Activated CD4-positive, alpha-beta T cell treated with anti-CD3 and anti-CD28 coated beads, Interleukin-2, amount 10 ng/mL, durations not matched to agents 7 days and 5 days (primary cell): ENCODE data around the gene KDM5A. TPM values are rescaled to one million over a fixed set of nuclear protein-coding genes. Genes with fewer than 3 reads are reported as not detected.
"Not testable (repeated sequence)": the region's sequence is repeated elsewhere in the genome, so short reads cannot be mapped to it uniquely, and the experiment has no call there.

Experiments used
- CTCF ChIA-PET: fragments of 350-600 bp; sonication (Branson Sonifier 250); formaldehyde crosslinking; loops from one replicate; lab custom pipeline; 2021; ENCODE audit warnings: antibody characterized with exemption; lab: Charles Lee
- POLR2A ChIA-PET: fragments of 350-600 bp; sonication (Branson Sonifier 250); formaldehyde crosslinking; loops from one replicate; lab custom pipeline; 2021; ENCODE audit warnings: antibody characterized with exemption; lab: Charles Lee
- DNase-seq: peaks from one replicate; pipeline ENCODE4 v3.0.0-alpha.2; 2020
- H3K27ac Mint-ChIP-seq: one replicate; pipeline ENCODE4 v1.8.0; 2021; ENCODE audit warnings: mild to moderate bottlenecking, moderate library complexity, mixed read lengths
- H3K27me3 Mint-ChIP-seq: one replicate; pipeline ENCODE4 v1.8.0; 2021; ENCODE audit warnings: mixed read lengths
- H3K36me3 Mint-ChIP-seq: one replicate; pipeline ENCODE4 v1.8.0; 2021; ENCODE audit warnings: low read depth, mixed read lengths
- H3K4me1 Mint-ChIP-seq: one replicate; pipeline ENCODE4 v1.8.0; 2021; ENCODE audit warnings: mixed read lengths
- H3K4me3 Mint-ChIP-seq: one replicate; pipeline ENCODE4 v1.8.0; 2021; ENCODE audit warnings: mild to moderate bottlenecking, moderate library complexity, mixed read lengths
- H3K9me3 Mint-ChIP-seq: one replicate; pipeline ENCODE4 v1.8.0; 2021; ENCODE audit warnings: mixed read lengths
- total RNA-seq, 2 experiments: library from RNA; stranded (reverse); gene quantifications; one replicate each; pipeline ENCODE4 v1.2.3, GENCODE V29; 2021

KDM5A gene
- total RNA-seq = 10 to 100 TPM; 73.4 to 92.2 TPM

DNA sequence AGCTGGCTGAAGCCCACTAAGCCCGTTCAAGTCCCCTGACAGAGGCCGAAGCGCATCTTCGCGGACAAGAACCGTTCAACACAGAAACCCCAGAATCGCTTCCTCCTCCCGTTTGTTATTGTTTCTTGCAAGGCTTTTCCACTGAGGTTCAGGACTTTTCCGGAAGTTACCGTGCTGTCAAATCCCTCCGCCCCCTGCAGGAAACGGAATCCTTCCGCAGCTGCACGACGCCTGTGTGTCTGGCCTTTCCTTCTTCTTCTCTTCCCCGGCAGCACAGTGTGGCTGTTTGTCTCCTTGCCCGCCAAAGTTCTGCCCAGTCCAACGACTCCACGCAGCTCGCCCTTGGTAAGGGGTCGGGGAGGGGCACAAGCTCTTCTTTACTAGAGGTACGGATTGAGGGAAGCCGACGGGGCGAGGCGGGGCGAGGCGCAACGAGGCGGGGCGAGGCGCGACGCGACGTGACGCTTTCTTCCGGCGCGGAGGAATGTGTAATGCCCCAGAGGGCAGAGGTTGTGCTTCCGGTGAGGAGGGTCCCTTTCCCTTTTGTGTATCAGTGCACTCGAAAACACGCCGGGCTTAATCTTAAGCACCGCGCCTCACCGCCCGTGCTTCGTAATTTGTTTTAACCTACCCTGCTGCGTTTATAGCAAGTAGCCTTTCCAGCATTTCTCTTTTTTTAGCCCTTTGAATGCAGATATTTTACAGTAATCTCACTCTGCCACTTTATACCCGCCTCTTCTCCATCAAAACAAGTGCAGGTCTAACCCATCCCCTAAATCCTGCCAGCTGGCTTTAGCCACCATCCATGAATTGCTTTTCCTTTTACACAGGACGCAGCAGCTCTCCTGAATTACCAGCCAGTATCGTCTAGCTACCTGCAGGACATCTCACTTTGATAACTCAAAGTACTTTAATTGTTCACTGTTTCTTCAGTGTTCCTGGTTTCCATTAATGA, at the start of gene KDM5A:
KDM5A (minus strand) TSS at position 179 of the 955 bp plus-strand sequence. CDS start 229 bp downstream, outside the sequence.
- POLR2A ChIA-PET = interaction anchor here (0.7 to 0.8 kb wide), 2 partner anchors 164 to 362 kb away, joined by 3 read pairs; no protein-coding TSS in a partner anchor
- Mint-ChIP-seq H3K27me3 (no peaks in the 10 kb centered on the region), H3K4me3 (peak within 1 kb of the TSS; percentile 92), H3K4me1 (peaks cover 32% of the 10 kb centered on the region), H3K9me3 (no peaks in the 10 kb centered on the region), H3K36me3 (peaks cover 25% of the 10 kb centered on the region), H3K27ac (peak within 1 kb of the TSS; percentile 99)
- peak; percentile 92 for DNase-seq
- CTCF ChIA-PET = interaction anchor here (0.6 to 2.1 kb wide), 6 partner anchors 10 to 186 kb away, joined by 3 to 5 read pairs (median 4); partner anchors contain the start of gene CCDC77

DNA sequence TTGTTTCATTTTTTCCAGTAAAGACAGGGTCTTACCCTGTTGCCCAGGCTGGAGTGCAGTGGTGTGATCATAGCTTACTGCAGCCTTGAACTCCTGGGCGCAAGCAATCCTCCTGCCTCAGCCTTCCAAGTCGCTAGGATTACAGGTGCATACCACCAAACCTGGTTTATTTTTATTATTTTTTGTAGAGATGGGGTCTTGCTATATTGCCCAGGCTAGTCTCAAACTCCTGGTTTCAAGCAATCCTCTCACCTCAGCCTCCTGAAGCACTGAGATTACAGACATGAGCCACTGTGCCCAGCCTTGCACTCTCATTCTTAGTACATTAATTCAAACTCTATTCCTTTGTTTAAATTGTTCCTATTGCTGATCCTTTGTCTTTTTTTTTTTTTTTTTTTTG, 46.6 kb upstream of the KDM5A start:
- peaks cover 14% of the 10 kb centered on the region for H3K36me3 Mint-ChIP-seq
- POLR2A ChIA-PET, H3K27ac Mint-ChIP-seq, H3K4me1 Mint-ChIP-seq, H3K9me3 Mint-ChIP-seq, DNase-seq, H3K27me3 Mint-ChIP-seq, H3K4me3 Mint-ChIP-seq: not testable (repeated sequence)
- CTCF ChIA-PET = interaction anchor here (4.9 kb wide), 1 partner anchor 17 kb away, joined by 19 read pairs; no protein-coding TSS in a partner anchor

DNA sequence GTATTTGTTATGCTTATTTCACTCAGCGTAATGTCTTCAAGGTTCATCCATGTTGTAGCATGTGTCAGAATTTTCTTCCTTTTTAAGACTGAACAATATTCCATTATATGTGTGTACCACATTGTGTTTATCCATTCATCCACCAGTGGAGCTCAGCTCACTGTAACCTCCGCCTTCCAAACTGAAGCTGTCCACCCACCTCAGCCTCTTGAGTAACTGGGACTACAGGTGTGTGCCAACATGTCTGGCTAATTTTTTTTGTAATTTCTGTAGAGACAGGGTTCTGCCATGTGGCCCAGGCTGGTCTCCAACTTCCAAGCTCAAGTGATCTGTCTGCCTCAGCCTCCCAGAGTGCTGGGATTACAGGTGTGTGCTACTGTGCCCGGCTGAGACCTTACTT, 33.4 kb upstream of the KDM5A start:
- Mint-ChIP-seq H3K4me1 (no peaks in the 10 kb centered on the region), H3K27me3 (no peaks in the 10 kb centered on the region), H3K4me3 (no peak overlapping the region), H3K27ac (no peak overlapping the region), H3K9me3 (no peaks in the 10 kb centered on the region), H3K36me3 (peaks cover 16% of the 10 kb centered on the region)
- DNase-seq = no peak
- CTCF ChIA-PET = interaction anchor here (1.5 kb wide), 1 partner anchor 30 kb away, joined by 6 read pairs; no protein-coding TSS in a partner anchor
- POLR2A ChIA-PET = no interaction called here

DNA sequence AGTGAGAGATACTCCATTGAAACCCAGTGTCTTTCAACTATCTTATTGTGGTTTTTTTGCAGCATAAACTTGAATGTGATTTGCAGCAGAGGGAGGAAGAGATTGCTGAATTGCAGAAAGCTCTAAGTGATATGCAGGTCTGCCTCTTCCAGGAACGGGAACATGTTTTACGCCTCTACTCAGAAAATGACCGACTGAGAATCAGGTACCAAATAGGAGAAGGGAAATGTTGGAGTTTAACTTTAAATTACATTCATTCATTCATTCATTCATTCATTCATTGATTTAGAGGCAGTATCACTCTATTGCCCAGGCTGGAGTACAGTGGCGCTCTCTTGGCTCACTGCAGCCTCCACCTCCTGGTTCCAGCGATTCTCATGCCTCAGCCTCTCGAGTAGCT, 29.3 kb upstream of the KDM5A start:
- no peaks in the 10 kb centered on the region for H3K9me3 Mint-ChIP-seq
- ChIA-PET CTCF (interaction anchor here (0.6 to 1.5 kb wide), 5 partner anchors 23 to 143 kb away, joined by 3 to 4 read pairs (median 3); no protein-coding TSS in a partner anchor), POLR2A (no interaction called here)
- no peaks in the 10 kb centered on the region for H3K4me1 Mint-ChIP-seq
- H3K36me3 Mint-ChIP-seq = peaks cover 25% of the 10 kb centered on the region
- no peak overlapping the region for H3K27ac Mint-ChIP-seq
- no peak overlapping the region for H3K4me3 Mint-ChIP-seq
- no peak for DNase-seq
- no peaks in the 10 kb centered on the region for H3K27me3 Mint-ChIP-seq

DNA sequence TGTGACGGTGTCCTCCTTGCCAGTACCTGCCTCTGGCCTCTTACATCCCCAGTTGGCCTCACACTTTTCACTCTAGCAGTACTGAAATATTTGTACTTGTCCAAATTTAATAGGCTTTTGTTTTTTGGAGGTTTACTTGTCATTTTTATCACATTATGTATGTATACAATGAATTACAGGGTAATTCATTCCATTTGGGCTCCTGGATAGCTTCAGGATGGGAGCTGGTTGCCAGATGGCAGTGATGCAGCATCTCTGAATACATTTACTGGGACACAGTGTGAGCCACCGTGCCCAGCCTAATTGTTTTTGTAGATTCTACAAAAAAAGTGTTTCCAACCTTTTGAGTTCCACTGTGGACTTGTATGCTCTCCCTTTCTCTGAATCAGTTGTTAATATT, 25.7 kb upstream of the KDM5A start:
- no peaks in the 10 kb centered on the region for H3K9me3 Mint-ChIP-seq
- CTCF ChIA-PET = no interaction called here
- no peaks in the 10 kb centered on the region for H3K27me3 Mint-ChIP-seq
- DNase-seq = no peak
- peaks cover 34% of the 10 kb centered on the region for H3K36me3 Mint-ChIP-seq
- no peaks in the 10 kb centered on the region for H3K4me1 Mint-ChIP-seq
- H3K4me3 Mint-ChIP-seq = no peak overlapping the region
- POLR2A ChIA-PET = no interaction called here
- H3K27ac Mint-ChIP-seq = no peak overlapping the region

DNA sequence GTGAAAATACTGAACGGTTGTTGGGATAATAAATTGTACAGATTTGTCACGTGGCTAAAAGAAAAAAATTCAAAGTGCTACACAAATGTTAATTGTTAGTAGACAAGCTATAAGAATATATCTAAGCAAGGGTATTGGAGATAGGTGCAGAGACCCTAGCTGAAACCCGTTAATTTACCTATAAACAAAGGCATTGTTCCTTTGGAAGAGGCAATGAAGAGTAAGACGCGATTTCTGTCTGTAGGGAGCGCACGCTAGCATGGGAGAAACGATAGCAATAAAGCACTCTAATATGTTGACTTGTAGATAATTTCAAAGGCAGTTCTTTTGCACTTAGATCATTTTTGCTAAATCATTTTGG, 12.9 kb upstream of the KDM5A start:
- Mint-ChIP-seq H3K4me1 (peaks cover 7% of the 10 kb centered on the region), H3K36me3 (peaks cover 2% of the 10 kb centered on the region), H3K9me3 (no peaks in the 10 kb centered on the region), H3K4me3 (no peak overlapping the region), H3K27me3 (no peaks in the 10 kb centered on the region), H3K27ac (no peak overlapping the region)
- peak; percentile 22 for DNase-seq
- CTCF ChIA-PET = interaction anchor here (0.7 to 4.3 kb wide), 5 partner anchors 11 to 51 kb away, joined by 4 to 24 read pairs (median 5); partner anchors contain the start of gene KDM5A
- POLR2A ChIA-PET = no interaction called here

DNA sequence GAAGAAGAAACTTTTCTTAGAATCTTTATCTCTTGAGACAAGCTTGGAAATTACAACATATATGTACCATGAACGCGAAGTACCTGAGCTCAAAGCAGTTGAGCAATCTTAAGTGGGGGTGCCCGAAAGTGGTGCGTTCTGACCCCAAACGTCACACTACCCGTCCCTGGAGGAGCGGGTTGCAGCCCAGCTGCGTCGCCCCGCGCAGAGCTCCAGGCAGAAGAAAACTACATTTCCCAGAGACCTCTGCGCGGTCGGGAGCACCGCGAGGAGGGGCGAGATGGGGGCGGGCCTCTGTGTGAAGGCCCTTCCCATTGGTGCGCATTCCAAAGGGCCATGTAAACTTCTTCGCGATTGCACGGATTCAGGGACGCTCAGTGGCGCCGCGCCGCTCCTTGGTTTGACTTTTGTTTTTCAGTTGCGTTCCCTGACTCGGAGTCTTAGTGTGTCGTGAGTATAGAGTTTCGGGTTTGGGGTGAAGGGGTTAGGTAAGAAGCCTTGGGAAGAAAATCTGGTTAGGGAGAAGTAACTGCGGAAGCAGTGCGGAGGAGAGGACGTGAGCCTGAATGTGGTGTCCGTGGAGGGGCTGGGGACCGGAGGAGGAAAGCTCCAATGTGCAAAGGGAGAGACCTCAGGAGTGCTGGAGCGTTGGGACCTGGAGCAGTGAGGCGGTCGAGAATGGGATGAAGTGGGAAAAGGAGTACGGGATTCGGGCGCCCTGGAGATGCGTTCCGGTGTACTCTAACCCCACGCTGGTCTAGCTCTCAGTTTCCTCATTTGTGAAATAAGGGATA, 12.3 kb upstream of the KDM5A start, which contains the start of gene CCDC77:
CCDC77 (plus strand) TSS at position 410 of the 794 bp plus-strand sequence. CDS start 7,740 bp downstream, outside the sequence.
- POLR2A ChIA-PET = interaction anchor here (0.6 to 0.7 kb wide), 2 partner anchors 11 to 447 kb away, joined by 3 to 4 read pairs; no protein-coding TSS in a partner anchor
- H3K27ac Mint-ChIP-seq = no peak within 1 kb of the TSS
- no peaks in the 10 kb centered on the region for H3K27me3 Mint-ChIP-seq
- peaks cover 2% of the 10 kb centered on the region for H3K36me3 Mint-ChIP-seq
- peaks cover 7% of the 10 kb centered on the region for H3K4me1 Mint-ChIP-seq
- no peak within 1 kb of the TSS for H3K4me3 Mint-ChIP-seq
- DNase-seq = peak; percentile 94
- H3K9me3 Mint-ChIP-seq = no peaks in the 10 kb centered on the region
- CTCF ChIA-PET = interaction anchor here (0.6 to 4.3 kb wide), 7 partner anchors 11 to 52 kb away, joined by 3 to 24 read pairs (median 4); partner anchors contain the start of gene KDM5A

DNA sequence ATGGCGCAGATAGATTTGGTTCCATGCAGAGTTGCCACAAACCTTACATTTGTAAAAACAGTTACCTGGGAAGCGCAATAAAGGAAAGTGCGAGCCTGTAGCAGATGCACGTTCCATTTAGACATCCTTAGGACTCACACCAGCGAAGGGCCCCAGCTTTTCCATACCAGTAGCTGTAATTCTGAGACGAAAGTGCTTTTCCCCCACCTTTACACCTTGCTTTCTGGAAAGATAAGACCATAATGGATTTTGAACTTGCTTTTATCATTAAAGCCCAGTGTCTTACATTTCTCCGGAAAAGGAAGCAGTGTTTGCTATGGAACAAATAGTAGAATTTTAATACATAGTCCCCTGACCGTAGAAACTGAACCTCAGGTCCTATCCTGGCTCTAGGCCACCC, 11.7 kb upstream of the KDM5A start:
- no peak overlapping the region for H3K27ac Mint-ChIP-seq
- DNase-seq = no peak
- no peak overlapping the region for H3K4me3 Mint-ChIP-seq
- no peaks in the 10 kb centered on the region for H3K27me3 Mint-ChIP-seq
- no peaks in the 10 kb centered on the region for H3K9me3 Mint-ChIP-seq
- H3K4me1 Mint-ChIP-seq = peaks cover 7% of the 10 kb centered on the region
- peaks cover 2% of the 10 kb centered on the region for H3K36me3 Mint-ChIP-seq
- CTCF ChIA-PET = interaction anchor here (0.6 to 4.3 kb wide), 5 partner anchors 12 to 52 kb away, joined by 3 to 24 read pairs (median 5); partner anchors contain the start of gene KDM5A
- POLR2A ChIA-PET = interaction anchor here (0.7 kb wide), 1 partner anchor 11 kb away, joined by 3 read pairs; no protein-coding TSS in a partner anchor

DNA sequence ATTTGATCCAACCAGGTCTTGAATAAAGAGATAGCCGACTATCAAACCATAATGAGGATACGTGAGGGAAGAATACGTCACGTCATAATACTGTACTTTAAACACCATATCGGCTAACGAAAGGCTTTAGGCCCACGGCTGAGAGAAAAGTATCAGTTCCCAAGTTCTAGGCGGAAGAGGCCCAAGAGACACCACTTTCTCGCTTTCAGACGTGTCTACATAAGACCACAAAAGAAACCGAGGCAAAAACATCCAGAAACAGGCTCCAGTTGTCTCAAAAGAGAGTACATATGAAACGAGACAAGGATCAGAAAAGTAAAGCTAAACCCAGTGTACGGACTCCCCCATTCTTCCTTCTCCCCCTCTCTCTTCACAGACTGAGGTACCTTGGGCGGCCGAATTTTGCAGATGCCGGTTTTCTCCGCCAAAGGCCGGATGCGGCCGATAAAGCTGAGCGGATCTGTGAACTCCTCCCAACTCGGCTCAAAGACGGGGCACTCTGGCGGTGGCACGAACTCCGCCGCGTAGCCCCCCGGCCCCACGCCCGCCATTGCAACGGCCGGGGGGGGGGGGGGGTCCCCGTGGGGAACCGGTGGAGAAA, 479 bp downstream of the KDM5A start:
- peak overlapping the region; percentile 92 for H3K4me3 Mint-ChIP-seq
- CTCF ChIA-PET = interaction anchor here (0.6 to 2.1 kb wide), 6 partner anchors 11 to 187 kb away, joined by 3 to 5 read pairs (median 5); partner anchors contain the start of gene CCDC77
- POLR2A ChIA-PET = no interaction called here
- peak overlapping the region; percentile 99 for H3K27ac Mint-ChIP-seq
- H3K9me3 Mint-ChIP-seq = no peaks in the 10 kb centered on the region
- peaks cover 32% of the 10 kb centered on the region for H3K36me3 Mint-ChIP-seq
- peaks cover 36% of the 10 kb centered on the region for H3K4me1 Mint-ChIP-seq
- H3K27me3 Mint-ChIP-seq = no peaks in the 10 kb centered on the region
- DNase-seq = peak; percentile 67

DNA sequence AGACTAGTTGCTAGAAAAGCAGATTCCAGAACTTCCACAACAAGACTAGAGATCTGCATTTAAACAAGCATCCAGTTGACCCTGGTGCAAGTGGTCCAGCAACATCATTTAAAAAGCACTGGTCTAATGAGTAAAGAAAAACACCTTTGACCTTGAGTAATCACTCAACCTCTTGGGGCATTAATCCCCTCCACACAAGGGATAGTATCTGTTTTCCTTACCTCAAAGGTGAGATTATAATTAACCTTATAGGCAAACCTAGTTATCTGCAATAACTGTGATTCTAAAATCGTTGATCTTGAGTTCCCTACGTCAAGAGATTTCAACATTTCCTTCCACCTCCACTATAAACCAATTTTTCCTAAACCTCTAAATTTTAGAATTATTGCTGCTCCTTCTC, 1.1 kb downstream of the KDM5A start:
- H3K36me3 Mint-ChIP-seq = peaks cover 36% of the 10 kb centered on the region
- CTCF ChIA-PET = interaction anchor here (0.6 to 2.1 kb wide), 2 partner anchors 36 to 64 kb away, joined by 5 read pairs; no protein-coding TSS in a partner anchor
- POLR2A ChIA-PET = no interaction called here
- no peaks in the 10 kb centered on the region for H3K9me3 Mint-ChIP-seq
- H3K27me3 Mint-ChIP-seq = no peaks in the 10 kb centered on the region
- H3K4me1 Mint-ChIP-seq = peaks cover 36% of the 10 kb centered on the region
- peak overlapping the region; percentile 92 for H3K4me3 Mint-ChIP-seq
- peak overlapping the region; percentile 99 for H3K27ac Mint-ChIP-seq
- DNase-seq = no peak

DNA sequence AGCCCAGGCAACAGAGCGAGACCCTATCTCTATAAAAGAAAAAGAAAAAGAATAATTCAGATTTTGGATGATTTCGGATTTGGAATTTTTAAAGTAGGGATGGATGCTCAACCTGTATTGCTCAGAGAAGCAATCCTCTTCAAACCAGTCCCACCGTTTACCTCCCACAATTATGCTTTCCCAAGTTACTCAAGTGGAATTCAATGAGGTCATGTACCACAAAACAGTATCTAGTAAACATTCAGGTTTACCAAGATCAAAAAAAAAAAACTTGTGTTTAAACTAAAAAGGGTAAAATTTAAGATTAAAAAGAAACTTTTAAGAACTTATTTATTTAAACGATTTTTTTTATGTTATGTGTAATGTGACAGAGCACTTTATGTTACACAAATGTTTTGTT, 2.5 kb downstream of the KDM5A start:
- Mint-ChIP-seq H3K27me3 (no peaks in the 10 kb centered on the region), H3K27ac (no peak overlapping the region)

More for the DNA sequence above, 2.5 kb downstream of the KDM5A start:
- H3K36me3 Mint-ChIP-seq = peaks cover 42% of the 10 kb centered on the region
- peak overlapping the region; percentile 92 for H3K4me3 Mint-ChIP-seq
- no peaks in the 10 kb centered on the region for H3K9me3 Mint-ChIP-seq
- peaks cover 36% of the 10 kb centered on the region for H3K4me1 Mint-ChIP-seq
- POLR2A ChIA-PET = no interaction called here
- DNase-seq = no peak
- CTCF ChIA-PET = no interaction called here
